Pons (tissue), 1 donor: ENCODE data around the gene PSENEN.
"Not testable (repeated sequence)": the region's sequence is repeated elsewhere in the genome, so short reads cannot be mapped to it uniquely, and the experiment has no call there.

Experiments
- DNase-seq: peaks from one replicate; pipeline ENCODE4 v3.0.0-alpha.2; 2016; ENCODE audit warnings: low spot score

The PSENEN gene

GRCh38 chr19:35718345-35719041 lies 27.0 kb upstream of the PSENEN start:
- DNase-seq, result no peak

- no peak for DNase-seq
Measured at GRCh38 chr19:35719402-35720162, 25.9 kb upstream of the PSENEN start.

GRCh38 chr19:35720163-35720524 lies 25.3 kb upstream of the PSENEN start:
- no peak for DNase-seq

DNA sequence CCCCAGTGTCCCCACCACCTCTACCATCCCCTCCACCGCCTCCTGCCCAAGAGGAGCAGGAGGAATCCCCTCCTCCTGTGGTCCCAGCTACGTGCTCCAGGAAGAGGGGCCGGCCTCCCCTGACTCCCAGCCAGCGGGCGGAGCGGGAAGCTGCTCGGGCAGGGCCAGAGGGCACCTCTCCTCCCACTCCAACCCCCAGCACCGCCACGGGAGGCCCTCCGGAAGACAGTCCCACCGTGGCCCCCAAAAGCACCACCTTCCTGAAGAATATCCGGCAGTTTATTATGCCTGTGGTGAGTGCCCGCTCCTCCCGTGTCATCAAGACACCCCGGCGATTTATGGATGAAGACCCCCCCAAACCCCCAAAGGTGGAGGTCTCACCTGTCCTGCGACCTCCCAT lies 24.8 kb upstream of the PSENEN start:
- DNase-seq, result no peak

DNA sequence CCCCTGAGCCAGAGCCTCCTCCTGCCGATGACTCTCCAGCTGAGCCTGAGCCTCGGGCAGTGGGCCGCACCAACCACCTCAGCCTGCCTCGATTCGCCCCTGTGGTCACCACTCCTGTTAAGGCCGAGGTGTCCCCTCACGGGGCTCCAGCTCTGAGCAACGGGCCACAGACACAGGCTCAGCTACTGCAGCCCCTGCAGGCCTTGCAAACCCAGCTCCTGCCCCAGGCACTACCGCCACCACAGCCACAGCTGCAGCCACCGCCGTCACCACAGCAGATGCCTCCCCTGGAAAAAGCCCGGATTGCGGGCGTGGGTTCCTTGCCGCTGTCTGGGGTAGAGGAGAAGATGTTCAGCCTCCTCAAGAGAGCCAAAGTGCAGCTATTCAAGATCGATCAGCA lies 24.1 kb upstream of the PSENEN start:
- no peak for DNase-seq

- DNase-seq, result no peak
Measured at GRCh38 chr19:35722461-35722860, 23.0 kb upstream of the PSENEN start.

GRCh38 chr19:35722897-35723296 lies 22.6 kb upstream of the PSENEN start:
- no peak for DNase-seq

GRCh38 chr19:35723671-35724070 lies 21.8 kb upstream of the PSENEN start:
- no peak for DNase-seq

DNA sequence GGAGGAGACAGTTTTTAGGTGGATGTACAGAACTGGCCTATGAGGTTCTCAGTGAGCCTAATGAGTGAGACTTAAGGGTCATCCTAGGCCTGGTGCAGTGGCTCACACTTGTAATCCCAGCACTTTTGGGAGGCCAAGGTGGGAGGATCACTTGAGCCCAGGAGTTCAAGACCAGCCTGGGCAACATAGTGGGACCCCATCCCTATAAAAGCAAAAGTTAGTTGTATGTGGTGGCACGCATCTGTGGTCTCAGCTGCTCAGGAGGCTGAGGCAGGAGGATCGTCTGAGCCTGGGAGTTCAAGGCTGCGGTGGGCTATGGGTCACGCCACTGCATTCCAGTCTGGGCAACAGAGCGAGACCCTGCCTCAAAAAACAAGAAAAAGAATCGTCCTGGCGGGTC lies 21.3 kb upstream of the PSENEN start:
- DNase-seq, result not testable (repeated sequence)

- DNase-seq, result no peak
Measured at GRCh38 chr19:35724560-35724959, 20.9 kb upstream of the PSENEN start.

DNA sequence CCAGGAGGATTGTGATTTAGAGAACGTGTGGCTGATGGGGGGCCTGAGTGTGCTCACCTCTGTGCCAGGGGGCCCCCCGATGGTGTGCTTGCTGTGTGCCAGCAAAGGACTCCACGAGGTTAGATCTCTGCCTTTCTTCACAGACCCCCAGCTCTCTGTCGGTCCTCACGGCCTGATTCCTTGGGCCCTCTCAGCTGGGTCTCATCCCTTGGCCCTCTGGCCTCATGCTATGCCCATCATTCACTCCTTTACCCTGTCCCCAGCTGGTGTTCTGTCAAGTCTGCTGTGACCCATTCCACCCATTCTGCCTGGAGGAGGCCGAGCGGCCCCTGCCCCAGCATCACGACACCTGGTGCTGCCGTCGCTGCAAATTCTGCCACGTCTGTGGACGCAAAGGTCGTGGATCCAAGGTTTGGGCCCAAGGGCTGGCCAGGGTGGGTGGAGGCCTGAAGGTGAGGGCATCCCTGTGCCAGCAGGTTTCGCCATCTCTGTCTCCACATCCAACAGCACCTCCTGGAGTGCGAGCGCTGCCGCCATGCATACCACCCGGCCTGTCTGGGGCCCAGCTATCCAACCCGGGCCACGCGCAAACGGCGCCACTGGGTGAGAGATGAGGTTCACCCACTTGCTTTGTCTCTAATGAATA lies 20.1 kb upstream of the PSENEN start:
- no peak for DNase-seq

DNA sequence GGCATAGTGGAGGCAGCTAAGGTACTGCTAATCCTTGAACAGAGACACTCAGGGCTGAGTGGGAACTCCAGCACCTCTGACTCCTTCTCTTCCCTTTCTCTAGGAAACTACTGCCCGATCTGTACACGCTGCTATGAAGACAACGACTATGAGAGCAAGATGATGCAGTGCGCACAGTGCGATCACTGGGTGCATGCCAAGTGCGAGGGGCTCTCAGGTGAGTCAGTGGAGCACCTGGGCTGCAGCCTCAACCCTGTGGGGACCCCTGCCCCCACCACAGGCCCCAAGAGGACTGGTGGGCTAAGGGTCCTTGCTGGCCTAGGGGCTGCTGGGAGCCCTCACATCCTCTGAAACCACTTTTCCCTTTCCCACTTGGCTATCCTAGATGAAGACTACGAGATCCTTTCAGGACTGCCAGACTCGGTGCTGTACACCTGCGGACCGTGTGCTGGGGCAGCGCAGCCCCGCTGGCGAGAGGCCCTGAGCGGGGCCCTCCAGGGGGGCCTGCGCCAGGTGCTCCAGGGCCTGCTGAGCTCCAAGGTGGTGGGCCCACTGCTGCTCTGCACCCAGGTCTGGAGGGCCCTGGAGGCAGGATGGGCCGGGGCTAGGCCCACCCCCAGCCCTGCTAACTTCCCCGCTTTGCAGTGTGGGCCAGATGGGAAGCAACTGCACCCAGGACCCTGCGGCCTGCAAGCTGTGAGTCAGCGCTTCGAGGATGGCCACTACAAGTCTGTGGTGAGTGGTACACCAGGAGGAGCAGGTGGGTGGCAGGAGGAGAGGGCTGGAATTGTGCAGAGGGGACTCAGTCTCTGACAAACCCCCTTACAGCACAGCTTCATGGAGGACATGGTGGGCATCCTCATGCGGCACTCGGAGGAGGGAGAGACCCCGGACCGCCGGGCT lies 18.1 kb upstream of the PSENEN start:
- DNase-seq, result no peak

- no peak for DNase-seq
Measured at GRCh38 chr19:35727956-35728706, 17.3 kb upstream of the PSENEN start.

DNA sequence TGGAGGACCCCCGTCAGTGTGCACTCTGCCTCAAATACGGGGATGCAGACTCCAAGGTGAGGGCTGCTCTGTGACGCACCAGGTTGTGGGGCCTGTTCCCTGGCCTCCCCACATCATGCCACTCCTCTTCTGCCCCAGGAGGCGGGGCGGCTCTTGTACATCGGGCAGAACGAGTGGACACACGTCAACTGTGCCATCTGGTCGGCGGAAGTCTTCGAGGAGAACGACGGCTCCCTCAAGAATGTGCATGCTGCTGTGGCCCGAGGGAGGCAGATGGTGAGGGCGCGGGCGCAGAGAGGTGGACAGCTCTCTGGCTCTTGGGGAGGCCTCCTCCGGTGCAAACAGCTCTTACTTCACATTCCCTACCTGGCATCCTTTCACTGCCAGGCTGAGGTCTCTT lies 16.4 kb upstream of the PSENEN start:
- no peak for DNase-seq

DNA sequence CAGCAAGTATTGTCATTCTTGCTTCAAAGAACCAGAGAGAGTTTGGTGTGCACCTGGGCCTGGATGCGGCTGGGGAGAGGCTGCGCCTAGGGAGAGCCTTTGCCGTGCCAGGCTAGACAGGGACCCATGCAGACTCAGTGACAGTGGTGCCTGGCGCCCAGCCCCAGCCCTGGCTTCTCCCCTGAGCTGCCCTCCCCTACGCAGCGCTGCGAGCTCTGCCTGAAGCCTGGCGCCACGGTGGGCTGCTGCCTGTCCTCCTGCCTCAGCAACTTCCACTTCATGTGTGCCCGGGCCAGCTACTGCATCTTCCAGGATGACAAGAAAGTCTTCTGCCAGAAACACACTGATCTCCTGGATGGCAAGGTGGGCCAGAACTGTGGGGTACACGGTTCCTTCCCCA lies 15.7 kb upstream of the PSENEN start:
- DNase-seq, result no peak

DNA sequence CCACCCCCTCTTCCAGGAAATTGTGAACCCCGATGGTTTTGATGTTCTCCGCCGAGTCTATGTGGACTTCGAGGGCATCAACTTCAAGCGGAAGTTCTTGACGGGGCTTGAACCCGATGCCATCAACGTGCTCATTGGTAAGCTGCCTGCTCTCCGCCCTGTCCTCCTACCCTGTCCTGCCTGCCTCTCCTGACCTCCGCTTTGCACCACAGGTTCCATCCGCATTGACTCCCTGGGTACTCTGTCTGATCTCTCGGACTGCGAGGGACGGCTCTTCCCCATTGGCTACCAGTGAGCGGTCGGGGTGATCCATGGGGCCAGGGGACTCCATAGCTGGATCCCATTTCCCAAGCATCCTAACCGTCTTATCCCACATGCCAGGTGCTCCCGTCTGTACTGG lies 15.1 kb upstream of the PSENEN start:
- no peak for DNase-seq

- DNase-seq, result no peak
Measured at GRCh38 chr19:35731353-35731752, 14.1 kb upstream of the PSENEN start.

DNA sequence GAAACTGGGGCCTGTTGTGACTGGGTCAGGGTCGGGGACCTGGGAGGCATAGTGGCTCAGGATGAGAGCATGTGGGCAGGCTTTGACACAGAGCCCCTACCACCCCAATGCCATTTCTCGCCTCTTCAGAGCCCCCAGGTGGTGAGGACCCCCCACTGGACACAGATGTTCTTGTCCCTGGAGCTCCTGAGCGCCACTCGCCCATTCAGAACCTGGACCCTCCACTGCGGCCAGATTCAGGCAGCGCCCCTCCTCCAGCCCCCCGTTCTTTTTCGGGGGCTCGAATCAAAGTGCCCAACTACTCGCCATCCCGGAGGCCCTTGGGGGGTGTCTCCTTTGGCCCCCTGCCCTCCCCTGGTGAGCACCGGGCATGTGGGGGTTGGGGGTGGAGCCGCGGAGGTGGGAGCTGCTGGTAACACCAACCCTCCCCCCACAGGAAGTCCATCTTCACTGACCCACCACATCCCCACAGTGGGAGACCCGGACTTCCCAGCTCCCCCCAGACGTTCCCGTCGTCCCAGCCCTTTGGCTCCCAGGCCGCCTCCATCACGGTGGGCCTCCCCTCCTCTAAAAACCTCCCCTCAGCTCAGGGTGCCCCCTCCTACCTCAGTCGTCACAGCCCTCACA lies 13.6 kb upstream of the PSENEN start:
- no peak for DNase-seq

DNA sequence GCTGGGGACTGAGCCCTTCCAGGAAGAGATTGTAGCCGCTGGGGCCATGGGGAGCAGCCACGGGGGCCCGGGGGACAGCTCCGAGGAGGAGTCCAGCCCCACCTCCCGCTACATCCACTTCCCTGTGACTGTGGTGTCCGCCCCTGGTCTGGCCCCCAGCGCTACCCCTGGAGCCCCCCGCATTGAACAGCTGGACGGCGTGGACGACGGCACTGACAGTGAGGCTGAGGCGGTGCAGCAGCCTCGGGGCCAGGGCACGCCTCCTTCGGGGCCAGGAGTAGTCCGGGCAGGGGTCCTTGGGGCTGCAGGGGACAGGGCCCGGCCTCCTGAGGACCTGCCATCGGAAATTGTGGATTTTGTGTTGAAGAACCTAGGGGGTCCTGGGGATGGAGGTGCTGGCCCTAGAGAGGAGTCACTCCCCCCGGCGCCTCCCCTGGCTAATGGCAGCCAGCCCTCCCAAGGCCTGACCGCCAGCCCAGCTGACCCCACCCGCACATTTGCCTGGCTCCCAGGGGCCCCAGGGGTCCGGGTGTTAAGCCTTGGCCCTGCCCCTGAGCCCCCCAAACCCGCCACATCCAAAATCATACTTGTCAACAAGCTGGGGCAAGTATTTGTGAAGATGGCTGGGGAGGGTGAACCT lies 12.8 kb upstream of the PSENEN start:
- DNase-seq, result no peak
